Measurements from ENCODE around the gene CSNK1G3.
A peak's percentile ranks its signal among the peaks of the same experiment; 100 is the strongest.
"Not testable (repeated sequence)": the region's sequence is repeated elsewhere in the genome, so short reads cannot be mapped to it uniquely, and the experiment has no call there.

The CSNK1G3 gene

DNA sequence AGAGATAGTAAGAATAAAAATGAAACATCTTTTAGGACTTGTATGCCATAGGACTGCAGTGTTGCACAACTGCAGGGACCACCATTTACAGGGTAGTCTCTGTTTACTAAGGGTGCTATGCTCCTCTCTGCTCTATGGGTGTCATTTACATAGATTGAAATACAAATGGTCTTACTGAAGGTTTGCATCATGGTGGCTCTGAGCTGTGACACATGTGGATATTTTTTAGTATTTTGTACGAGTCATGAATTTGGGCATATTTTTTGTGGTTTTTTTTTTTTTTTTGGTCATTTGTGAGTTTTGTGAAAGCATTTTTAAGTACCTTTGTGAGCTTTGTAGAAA lies 47.4 kb downstream of the CSNK1G3 start:
- peak; percentile 10 for DNase-seq (ENCODE audit: low read depth)

DNA sequence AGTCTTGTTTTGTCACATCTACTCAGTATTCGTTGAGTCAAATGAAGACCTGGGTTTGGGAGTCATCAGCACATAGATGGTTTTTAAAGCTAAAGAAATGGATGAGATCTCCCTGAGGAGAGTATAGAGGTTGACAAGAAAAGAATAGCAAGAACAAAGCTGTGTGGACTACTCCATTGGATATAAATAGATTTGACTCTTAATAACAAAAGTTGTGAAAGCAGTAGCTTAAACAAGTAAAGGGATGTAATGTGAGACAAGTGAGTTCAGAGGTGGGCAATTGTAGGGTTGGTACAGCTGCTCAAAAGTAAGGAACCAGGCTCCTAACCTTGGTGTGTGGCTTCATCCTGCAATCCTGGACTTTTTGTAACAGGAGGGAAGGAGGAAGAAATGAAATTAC lies 49.3 kb downstream of the CSNK1G3 start:
- DNase-seq (ENCODE audit: low read depth) = no peak

DNA sequence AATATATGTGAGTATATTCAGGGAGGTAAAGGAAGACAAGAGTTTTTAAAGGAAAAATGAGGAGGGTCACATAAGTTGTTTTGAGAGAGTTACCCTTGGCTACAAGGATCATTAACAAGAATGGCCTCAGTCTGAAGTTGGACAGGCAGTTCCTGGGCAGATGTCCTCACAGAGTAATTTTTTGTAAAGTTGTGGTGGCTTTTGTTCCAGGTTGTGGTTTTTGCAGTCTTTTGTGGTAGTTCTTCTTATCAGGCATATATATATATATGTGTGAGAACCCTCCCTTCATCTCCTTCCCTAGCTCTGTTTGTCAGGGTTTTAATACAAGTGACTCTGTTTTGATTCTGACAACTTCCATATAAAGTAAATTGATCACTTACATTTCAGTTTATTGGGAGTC lies 60.0 kb downstream of the CSNK1G3 start:
- DNase-seq (ENCODE audit: low read depth) = no peak

DNA sequence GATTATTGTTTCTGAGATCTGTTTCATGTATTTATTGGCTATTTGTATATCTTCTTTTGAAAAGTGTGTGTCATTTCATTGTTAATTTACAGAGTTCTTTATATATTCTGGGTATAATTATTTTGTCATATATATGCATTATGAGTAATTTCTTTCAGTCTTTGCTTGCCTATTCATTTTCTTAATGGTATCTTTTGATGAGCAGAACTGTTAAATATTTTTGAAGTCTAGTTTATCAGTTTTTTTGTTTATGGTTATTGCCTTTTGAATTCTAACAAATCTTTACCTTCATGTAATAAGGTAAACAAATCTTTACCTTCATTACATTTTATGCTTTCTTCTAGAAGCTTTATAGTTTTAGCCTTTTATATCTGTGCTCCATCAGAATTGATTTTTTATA lies 66.4 kb downstream of the CSNK1G3 start:
- no peak for DNase-seq (ENCODE audit: low read depth)

DNA sequence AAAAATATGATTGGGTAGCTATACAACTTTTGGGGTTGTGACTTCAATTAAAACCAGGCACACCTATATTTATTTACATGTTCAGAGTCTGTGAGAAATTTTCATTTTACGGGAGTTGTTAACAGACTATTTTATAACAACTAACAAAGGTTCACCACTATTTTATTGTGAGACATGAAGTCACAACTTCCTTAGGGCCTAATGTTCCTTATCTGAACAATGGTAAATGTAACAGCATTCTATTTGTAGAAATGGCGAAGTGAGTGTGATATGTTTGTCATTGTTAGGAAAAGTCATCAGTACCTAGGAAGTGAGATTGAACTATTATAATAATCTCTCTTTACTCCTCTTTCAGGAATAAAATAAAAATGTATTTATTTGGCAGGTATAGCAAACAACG lies 67.4 kb downstream of the CSNK1G3 start:
- DNase-seq (ENCODE audit: low read depth) = no peak

DNA sequence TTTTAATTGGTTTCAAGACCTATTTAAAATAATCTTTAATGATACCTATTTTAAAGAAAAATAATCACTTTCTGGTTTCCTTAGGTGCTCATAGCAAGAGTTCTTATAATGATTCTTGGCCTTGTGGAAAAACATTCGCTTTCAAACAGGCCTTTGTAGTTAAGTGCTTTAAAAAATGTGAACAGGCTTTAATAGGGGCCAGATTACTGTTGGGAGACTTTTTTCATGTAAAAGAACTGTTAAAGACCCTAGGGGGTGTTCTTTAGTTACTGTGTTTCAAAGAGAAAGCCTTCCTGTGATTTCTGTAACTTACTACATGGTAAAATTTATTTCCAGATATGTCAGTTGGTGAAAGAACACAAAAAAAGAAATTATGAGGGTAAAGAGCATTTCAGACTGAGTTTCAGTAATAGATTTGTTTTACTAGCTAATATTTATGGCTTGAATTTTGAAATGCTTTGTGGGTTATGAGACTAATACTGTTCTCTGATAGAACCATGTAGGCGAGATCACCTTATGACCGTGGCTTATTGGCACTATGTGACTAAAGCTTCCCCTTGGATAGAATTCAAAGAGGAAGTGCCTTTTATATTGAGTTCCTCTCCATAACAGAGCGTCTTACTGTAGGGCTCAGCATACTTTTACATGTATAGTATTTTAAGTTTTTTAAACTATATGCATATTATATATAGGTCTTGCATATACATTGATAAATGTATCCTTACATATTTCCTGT lies 70.7 kb downstream of the CSNK1G3 start:
- DNase-seq (ENCODE audit: low read depth) = no peak

DNA sequence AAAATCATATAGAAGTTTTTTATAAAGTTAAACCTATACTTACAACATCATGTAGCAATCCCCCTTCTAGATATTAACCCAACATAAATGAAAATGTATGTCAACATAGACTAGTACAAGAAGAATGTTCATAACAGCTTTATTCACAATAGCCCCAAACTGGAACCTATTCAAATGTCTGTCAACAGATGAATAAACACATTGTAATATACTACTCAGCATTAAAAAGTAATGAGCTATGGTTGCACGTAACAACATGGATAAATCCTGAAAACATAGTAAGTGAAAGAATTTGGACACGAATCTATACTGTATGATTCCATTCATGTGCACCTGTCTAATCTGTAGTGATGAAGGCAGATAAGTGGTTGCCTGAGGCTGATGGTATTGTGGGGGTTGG lies 73.9 kb downstream of the CSNK1G3 start:
- DNase-seq (ENCODE audit: low read depth) = no peak

DNA sequence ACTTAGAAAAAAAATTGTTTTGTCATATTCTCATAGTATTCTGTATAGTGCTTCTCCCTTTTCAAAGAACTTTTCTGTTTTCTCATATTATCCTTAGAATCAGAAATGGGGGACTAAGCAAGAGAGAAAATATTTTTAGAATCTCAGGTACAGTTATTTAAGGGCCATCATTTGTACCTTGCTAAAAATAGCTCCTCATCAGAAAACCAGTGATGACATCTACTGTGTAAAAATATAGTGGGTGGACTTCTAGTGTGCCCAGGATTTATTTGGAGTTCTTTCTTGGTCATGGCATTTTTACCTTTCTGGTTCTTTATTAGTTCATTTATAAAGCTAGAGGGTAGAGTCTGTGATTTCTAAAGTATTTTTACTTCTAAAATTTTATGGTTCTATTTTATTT lies 82.5 kb downstream of the CSNK1G3 start:
- no peak for DNase-seq (ENCODE audit: low read depth)

DNA sequence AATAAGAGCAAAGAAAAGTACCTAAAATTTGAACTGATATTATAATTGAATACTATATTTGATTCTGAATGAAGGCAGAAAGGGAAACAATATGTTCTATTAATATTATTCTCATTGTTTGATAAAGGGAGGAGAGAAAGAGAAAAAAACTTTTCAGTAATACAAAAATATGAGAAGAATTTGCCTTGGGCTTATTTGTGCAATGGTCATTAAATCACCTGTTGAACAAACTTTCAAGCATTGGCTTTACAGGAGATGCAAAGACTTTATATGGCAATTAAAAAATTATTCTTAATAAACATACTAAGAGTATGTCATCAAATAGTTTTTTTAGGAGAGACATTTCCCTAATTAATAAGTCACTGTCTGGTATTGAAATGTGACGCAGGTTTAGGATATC lies 85.0 kb downstream of the CSNK1G3 start:
- DNase-seq (ENCODE audit: low read depth) = no peak

DNA sequence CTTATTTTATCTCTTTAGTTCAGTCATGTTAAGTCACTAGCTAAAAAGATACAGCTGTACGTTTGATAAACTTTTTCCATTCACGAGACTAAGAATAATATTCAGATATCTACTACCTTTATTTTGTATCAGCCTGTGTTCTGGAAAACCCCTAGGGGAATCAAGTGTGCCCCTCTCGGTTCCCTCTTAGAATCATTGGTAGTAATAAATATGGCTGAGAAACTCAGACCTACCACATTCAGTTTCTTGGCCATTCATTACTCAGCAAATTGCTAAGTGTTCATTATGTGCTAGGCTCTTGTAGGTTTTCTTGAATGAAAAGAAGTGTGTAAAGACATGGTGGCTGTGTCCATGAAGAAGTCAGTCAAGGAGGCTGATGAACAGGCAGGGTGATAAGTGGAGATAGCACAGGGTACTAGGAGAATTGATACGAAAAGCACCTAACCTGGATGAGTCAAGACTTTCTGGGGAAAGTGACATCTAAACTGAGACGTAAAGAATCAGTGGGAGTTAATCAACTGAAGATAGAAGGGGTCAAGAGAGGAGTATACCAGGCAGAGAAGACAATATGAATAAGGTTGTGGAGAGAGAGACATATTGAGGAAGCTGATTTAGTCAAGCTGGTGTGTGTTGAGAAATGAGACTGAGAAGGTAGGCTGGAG lies 86.2 kb downstream of the CSNK1G3 start:
- no peak for DNase-seq (ENCODE audit: low read depth)

DNA sequence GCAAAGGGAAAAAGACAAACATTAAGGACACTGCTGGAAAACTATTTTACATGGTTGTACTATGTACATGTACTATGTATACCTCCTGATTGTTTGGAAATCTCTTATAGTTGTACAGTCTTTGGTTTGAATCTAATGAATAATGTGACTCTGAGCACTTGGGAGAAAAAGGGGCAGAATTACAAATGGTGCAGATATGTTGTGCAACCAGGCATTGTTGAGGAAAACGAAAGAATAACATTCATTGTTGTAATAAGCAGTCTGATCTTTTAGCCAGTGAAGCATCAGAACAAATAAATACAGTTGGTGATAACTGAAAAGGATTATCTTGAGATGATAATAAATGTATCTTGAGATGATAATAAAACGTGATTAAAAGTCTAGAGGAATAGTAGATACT lies 87.2 kb downstream of the CSNK1G3 start:
- no peak for DNase-seq (ENCODE audit: low read depth)

DNA sequence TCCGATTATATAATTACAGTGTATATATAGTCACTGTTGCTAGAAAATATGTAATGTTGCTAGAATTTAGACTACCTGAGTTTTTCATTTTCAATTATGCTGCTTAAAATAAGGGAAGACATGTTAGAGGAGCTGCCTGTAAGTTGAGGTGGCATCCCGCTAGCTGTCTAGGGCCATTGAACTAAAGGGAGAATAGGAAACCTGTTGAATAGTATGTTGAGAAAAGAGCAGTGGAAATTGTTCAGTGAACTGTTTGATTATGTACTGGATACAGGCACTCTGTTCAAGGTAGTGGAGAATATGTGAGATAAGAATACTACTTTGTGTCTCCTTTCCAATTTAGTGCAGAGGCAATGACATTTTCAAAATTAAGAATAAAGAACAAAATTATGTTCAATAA lies 89.6 kb downstream of the CSNK1G3 start:
- no peak for DNase-seq (ENCODE audit: low read depth)

DNA sequence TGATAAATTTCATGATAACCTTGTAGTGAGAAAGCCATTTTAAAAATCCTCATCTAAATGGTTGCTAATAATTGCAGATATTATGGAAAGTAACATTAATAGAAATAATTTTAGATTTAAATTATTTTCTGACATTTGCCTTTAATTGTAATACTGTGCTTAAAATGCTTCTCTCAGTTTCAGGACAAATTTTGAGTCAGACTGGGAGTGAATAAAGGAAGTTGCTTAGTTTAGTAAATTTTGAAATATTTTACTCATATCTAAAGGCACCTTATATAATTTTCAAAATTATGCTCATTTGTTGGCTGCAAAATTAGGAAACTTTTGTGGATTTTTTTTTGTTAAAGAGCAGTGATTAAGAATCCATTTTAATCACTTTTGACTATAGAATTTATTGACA lies 93.8 kb downstream of the CSNK1G3 start:
- DNase-seq (ENCODE audit: low read depth) = no peak

DNA sequence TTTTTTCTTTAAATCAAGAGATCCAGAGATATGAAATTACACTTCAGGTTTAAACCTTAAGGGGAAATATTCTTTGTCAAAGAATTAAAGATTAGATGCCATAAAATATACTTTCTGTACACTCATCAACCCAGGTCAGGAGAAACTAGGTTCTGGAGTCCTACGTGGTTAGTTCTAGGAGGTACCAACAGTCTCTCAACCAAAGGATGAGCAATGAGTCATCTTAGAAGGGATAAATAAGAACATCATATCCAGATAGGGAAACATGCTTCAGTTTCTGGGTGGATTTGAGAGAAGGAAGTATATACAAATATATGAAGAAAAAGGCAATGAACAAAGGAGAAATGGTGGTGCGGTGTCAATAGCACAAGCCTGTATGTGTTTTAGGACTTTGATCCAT lies 98.2 kb downstream of the CSNK1G3 start:
- DNase-seq (ENCODE audit: low read depth) = no peak

DNA sequence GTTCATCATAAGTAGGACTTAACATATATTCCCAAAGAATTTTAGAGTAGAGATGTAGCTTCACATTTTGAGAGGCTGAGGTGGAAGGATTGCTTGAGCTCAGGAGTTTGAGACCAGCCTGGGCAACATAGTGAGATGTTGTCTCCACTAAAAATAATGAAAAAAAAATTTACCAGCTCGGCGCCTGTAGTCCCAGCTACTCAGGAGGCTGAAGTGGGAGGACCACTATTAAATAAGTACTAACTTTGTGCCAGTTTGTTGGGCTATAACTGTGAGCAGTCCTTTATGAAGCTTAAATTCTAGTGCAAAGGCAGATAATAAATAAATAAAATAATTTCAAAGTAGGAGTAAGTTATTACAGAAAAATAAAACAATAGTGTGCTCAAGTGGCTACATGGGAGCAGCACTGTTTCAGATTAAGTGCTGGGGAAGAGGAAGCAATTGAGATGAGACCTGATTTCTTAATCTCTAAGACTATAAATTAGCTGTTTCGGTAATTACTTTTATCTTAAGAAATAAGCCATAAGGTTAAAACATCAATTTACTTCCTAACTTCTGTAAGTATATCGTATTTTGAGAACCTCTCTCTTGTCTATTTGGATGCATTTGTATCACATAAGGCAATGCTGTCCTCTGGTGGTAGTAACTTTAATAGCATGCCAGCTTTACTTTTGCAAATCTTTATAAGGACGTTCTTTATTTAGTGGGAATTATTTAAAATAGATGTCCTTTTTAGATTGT lies 98.9 kb downstream of the CSNK1G3 start:
- DNase-seq (ENCODE audit: low read depth) = peak; percentile 63

DNA sequence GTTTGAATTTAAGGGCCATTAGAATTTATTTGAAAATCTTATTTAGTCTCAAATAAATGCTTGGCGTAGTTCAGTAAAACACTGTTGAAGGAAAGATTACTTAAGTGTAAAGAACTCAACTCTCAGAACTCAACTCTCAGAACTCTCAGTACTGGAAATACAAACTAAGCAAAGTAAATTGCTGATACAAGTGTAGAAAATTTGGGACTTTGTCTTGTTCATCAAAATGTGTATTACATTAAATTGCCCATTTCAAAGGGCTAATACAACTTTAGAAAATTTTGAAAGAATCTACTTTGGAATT lies 99.4 kb downstream of the CSNK1G3 start:
- DNase-seq (ENCODE audit: low read depth) = no peak

DNA sequence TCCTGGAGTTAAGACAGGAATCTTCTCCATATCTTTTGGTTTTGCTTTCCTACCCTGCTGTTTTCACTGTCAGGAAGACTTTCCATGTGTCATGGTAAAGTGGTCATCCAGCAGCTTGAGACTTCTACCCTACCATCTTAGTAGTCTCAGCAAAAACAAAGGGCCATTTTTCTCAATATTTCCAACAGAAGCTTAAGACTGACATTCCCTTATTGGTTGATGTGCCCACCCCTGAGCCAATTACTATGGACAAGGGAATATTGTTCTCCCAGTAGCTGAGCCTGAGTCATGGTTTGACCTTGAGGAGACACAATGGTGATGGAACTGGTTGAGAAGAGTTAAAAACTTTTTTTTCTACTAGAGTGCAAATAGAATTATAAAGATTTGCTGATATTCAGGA lies 105.6 kb downstream of the CSNK1G3 start:
- DNase-seq (ENCODE audit: low read depth) = no peak

DNA sequence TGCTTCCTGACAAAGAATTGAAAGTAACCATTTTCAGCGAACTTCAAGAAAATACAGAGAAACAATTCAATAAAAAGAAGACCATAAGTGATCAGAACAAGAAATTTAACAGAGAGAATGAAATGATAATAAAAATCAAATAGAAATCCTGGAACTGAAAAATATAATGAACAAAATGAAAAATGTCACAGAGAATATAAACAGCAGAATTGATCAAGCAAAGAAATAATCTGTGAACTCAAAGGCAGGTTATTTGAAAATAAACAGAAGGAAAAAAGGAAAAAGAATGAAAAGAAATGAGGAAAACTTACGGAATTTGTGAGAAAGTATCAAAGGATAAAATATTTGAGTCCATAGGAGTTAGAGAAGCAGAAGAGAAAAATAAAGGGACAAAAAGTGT lies 114.1 kb downstream of the CSNK1G3 start:
- no peak for DNase-seq (ENCODE audit: low read depth)

DNA sequence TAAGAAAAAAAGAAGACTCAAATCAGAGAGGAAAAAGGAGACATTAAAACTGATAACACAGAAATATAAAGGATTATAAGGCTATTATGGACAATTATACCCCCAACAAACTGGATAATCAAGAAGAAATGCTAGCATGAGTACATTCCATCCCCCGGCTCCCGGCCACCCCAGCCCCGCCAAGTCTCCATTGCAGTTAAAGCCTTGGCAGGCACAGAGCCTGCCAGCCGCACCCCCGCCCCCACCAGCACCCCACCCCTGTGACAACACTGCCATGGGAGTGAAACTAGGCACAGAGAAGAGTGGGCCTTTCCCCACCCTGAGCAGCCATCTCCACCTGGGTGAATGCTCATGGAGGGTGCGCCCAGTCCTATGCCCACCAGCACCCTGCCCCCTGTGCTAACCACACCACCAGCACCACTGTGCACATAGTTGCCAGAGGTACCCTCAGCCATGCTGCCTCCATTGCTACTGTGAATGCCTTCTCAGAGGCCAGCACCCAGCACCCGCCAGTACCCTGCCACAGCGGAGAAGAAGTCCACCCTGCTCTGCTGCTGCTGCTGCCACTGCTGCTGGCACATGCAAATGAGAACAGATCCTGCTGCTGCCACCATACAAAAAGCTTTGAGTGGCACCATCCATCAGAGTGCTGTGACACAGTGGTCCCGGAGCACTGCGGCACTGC lies 117.0 kb downstream of the CSNK1G3 start:
- DNase-seq (ENCODE audit: low read depth) = no peak

DNA sequence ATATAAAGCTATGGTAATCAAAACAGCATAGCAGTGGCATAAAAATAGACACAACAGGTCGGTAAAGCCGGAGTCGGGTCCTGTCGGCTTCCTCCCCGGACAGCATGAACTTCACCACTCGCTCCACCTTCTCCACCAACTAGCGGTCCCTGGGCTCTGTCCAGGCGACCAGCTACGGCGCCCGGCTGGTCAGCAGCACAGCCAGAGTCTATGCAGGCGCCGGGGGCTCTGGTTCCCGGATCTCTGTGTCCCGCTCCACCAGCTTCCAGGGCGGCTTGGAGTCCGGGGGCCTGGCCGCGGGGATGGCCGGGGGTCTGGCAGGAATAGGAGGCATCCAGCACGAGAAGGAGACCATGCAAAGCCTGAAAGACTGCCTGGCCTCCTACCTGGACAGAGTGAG lies 124.0 kb downstream of the CSNK1G3 start:
- DNase-seq (ENCODE audit: low read depth) = no peak

DNA sequence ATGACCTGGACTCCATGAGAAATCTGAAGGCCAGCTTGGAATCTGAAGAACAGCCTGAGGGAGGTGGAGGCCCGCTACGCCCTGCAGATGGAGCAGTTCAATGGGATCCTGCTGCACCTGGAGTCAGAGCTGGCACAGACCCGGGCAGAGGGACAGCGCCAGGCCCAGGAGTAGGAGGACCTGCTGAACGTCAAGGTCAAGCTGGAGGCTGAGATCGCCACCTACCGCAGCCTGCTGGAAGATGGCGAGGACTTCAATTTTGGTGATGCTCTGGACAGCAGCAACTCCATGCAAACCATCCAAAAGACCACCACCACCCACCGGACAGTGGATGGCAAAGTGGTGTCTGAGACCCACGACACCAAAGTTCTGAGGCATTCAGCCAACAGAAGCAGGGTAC lies 125.1 kb downstream of the CSNK1G3 start:
- not testable (repeated sequence) for DNase-seq (ENCODE audit: low read depth)

DNA sequence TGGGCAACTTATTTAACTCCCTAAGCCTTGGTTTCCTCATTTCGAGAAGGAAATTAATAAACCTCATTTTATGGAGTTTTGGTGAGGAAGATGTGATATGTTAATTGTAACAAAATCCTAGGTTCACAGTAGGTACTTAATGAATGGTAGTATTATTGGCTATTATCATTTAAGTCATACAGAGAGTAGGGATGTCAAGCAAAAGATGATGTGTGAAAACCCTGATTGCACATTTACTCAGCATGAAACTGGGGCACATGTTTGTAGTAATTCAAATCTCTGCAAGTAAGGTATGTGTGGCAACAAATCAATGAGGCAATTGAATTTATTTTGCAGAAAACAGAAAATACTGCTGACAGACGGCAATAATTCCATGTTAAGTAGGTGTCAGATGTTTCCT lies 127.3 kb downstream of the CSNK1G3 start:
- no peak for DNase-seq (ENCODE audit: low read depth)

DNA sequence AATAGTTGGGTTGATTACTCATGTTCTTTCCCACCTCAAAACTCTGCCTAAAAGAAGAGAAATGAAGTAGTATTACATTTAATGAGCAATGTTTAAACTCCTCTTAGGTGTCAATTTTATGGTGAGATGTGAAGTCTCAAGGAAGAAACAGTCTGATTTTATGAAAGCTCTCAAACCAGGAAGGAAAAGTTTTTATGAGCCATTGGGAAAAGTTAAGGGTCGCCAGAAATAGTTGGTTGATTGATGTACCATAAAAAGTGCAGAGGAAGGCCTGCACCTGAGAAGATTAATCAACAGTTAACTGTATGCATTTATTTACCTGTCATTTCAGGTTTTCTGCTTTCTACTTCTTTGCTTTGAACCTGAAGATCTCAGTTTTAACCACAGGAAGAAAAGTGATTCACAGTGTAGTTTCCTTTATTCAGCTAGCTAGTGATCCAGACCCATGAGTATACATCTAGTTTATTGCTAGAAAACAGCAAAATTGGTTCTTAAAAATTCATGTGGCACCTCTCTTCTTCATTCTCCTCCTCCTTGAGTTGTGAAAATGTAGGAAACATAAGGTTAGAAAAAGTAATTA lies 133.1 kb downstream of the CSNK1G3 start:
- no peak for DNase-seq (ENCODE audit: low read depth)
